ENCODE measurements around the gene DNAJC15. TPM values are rescaled to one million over a fixed set of nuclear protein-coding genes. Genes with fewer than 3 reads are reported as not detected.

Gene DNAJC15
- total and polyA plus RNA-seq, 2 of the 4 experiments (the other 2 are of a cell fraction) = 7.0 to 22.0 TPM

- intact Hi-C loops (cut with micrococcal nuclease) = no loop called here
- 100% methylated on average over 1 of the region's 2 CpGs; no CpG with 5 or more reads in 1 of the 2 experiments for WGBS, 2 experiments (ENCODE audit: extremely low coverage in 2 of 2, insufficient read length in 1 of 2)
Observed at GRCh38 chr13:43003010-43003409, 20.4 kb upstream of the DNAJC15 start.

More at GRCh38 chr13:43003010-43003409, 20.4 kb upstream of the DNAJC15 start:
- Histone ChIP-seq H3K14ac (replicated peaks; ENCODE audit: low read depth, low read length) (peak overlapping the region; percentile 83; the same call in 1 of the 2 replicates), H3K4me2 (ENCODE audit: low read depth, low read length) (no peak overlapping the region), H4K8ac (ENCODE audit: low read depth in 2 of 2, low read length in 2 of 2) (peak overlapping the region; percentile 64 to 66; a peak in 3 of 4 replicates), H3K9ac (ENCODE audit: low read depth, low read length) (no peak overlapping the region), H4K5ac (ENCODE audit: low read depth, low read length) (peak overlapping the region; percentile 54; the same call in 1 of the 2 replicates), H3K9me3 (ENCODE audit: control insufficient read depth, insufficient read depth, low read length) (no peaks in the 10 kb centered on the region), H4K91ac (ENCODE audit: insufficient read depth, low read depth, low read length) (peak overlapping the region; percentile 49), H4K20me1 (ENCODE audit: insufficient read depth, low read length) (no peaks in the 10 kb centered on the region), H2AK9ac (replicated peaks; ENCODE audit: low read depth, low read length, poor library complexity) (no peak overlapping the region), H2BK15ac (ENCODE audit: low read depth, low read length) (peak overlapping the region; percentile 23; the same call in 2 of the 3 replicates), H3K4me1 (ENCODE audit: control insufficient read depth, insufficient read depth, low read length) (peaks cover 11% of the 10 kb centered on the region), H3K23ac (ENCODE audit: low read depth, low read length) (no peak overlapping the region; the same call in 1 of the 2 replicates), H2BK20ac (ENCODE audit: low read depth, low read length) (peak overlapping the region; percentile 83), H3K27me3 (ENCODE audit: control insufficient read depth, insufficient read depth, low read length) (no peaks in the 10 kb centered on the region), H2AFZ (replicated peaks; ENCODE audit: low read length, poor library complexity) (no peak overlapping the region), H2BK120ac (ENCODE audit: low read depth, low read length) (peak overlapping the region; percentile 52), H3K79me1 (ENCODE audit: low read depth in 1 of 2, low read length in 2 of 2) (no peaks in the 10 kb centered on the region), H3K27ac (ENCODE audit: insufficient read depth, low read length) (no peak overlapping the region), H3K36me3 (ENCODE audit: control insufficient read depth, insufficient read depth, low read length) (no peaks in the 10 kb centered on the region), H2BK5ac (ENCODE audit: low read depth, low read length, poor library complexity, severe bottlenecking) (peak overlapping the region; percentile 51), H2AK5ac (ENCODE audit: low read depth, low read length) (peak overlapping the region; percentile 59), H3K18ac (ENCODE audit: low read depth, low read length) (peak overlapping the region; percentile 94; the same call in 1 of the 2 replicates), H3K56ac (ENCODE audit: extremely low read depth, insufficient read depth, low read length) (no peak overlapping the region), H3K4ac (ENCODE audit: low read depth, low read length) (peak overlapping the region; percentile 4; the same call in 1 of the 2 replicates), H3K9me1 (ENCODE audit: insufficient read depth, low read length) (peaks cover 12% of the 10 kb centered on the region), H3K4me3 (ENCODE audit: insufficient read depth, low read depth, low read length) (no peak overlapping the region)
- ChIA-PET CTCF (no interaction called here), POLR2A (ENCODE audit: unreplicated experiment) (no interaction called here)
- ATAC-seq (ENCODE audit: low read depth) (peak; percentile 35; the same call in 1 of the 2 replicates), DNase-seq (peak; percentile 40)
- TF ChIP-seq, protein P1, sequence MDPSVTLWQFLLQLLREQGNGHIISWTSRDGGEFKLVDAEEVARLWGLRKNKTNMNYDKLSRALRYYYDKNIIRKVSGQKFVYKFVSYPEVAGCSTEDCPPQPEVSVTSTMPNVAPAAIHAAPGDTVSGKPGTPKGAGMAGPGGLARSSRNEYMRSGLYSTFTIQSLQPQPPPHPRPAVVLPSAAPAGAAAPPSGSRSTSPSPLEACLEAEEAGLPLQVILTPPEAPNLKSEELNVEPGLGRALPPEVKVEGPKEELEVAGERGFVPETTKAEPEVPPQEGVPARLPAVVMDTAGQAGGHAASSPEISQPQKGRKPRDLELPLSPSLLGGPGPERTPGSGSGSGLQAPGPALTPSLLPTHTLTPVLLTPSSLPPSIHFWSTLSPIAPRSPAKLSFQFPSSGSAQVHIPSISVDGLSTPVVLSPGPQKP (IDR thresholded peaks at IDR 0.05; ENCODE audit: borderline replicate concordance, low read depth, low read length) = no peak
- TF ChIP-seq USF2 (IDR thresholded peaks at IDR 0.05; ENCODE audit: low read depth, low read length) (no peak), BHLHE40 (IDR thresholded peaks at IDR 0.05; ENCODE audit: low read depth, low read length) (no peak), CTCF (conservative IDR thresholded peaks at IDR 0.05; ENCODE audit: low read depth, low read length) (no peak), MXI1 (IDR thresholded peaks at IDR 0.05; ENCODE audit: borderline replicate concordance, low read depth, low read length) (no peak), NFE2L2 (IDR thresholded peaks at IDR 0.05; ENCODE audit: low read depth, low read length) (no peak), FOS (IDR thresholded peaks at IDR 0.05; ENCODE audit: low read depth, low read length) (no peak), RFX5 (IDR thresholded peaks at IDR 0.05; ENCODE audit: low read depth, low read length) (no peak), SMC3 (IDR thresholded peaks at IDR 0.05; ENCODE audit: low read depth, low read length) (no peak), MAFK (IDR thresholded peaks at IDR 0.05; ENCODE audit: low read depth, low read length) (no peak), RAD21 (IDR thresholded peaks at IDR 0.05; ENCODE audit: low read length) (no peak)
- in situ Hi-C loops (cut with MboI; ENCODE audit: low sequenced_read_pairs) (no loop called here), dilution Hi-C loops (cut with HindIII; ENCODE audit: low sequenced_read_pairs, unreplicated experiment) (no loop called here)
- BruUV-seq (replicated peaks) = no TSS peak
